GM10266 (cell line): Measurements from ENCODE around the gene GPX2.

ENCODE experiments used
- DNase-seq: peaks from one replicate; pipeline ENCODE4 v3.0.0; 2012; ENCODE audit errors: extremely low spot score
- CTCF ChIP-seq: IDR thresholded peaks from 2 replicates; pipeline ENCODE4 v1.5.1; 2012; ENCODE audit warnings: mild to moderate bottlenecking, low read depth; ENCODE audit not compliant: control insufficient read depth, insufficient read depth; ENCODE audit errors: missing control alignments

Gene GPX2

GRCh38 chr14:64953310-64953654, 10.7 kb upstream of the GPX2 start:
- DNase-seq: no peak
- no peak for TF ChIP-seq CTCF

- DNase-seq: peak; percentile 69
- TF ChIP-seq CTCF: peak; percentile 40
Measured at GRCh38 chr14:64952598-64953309, 10.2 kb upstream of the GPX2 start.

- no peak for DNase-seq
- TF ChIP-seq CTCF: no peak
Measured at GRCh38 chr14:64951724-64952123, 9.2 kb upstream of the GPX2 start.

- no peak for TF ChIP-seq CTCF
- DNase-seq: no peak
Measured at GRCh38 chr14:64951291-64951690, 8.7 kb upstream of the GPX2 start.

GRCh38 chr14:64950889-64951288, 8.3 kb upstream of the GPX2 start:
- DNase-seq: no peak
- TF ChIP-seq CTCF: no peak

GRCh38 chr14:64948612-64949210, 6.2 kb upstream of the GPX2 start:
- TF ChIP-seq CTCF: no peak
- no peak for DNase-seq
